B cell (primary cell): ENCODE results near the gene TOX2. TPM values are rescaled to one million over a fixed set of nuclear protein-coding genes. Genes with fewer than 3 reads are reported as not detected.

Experiments used
- ATAC-seq: fragments of 200-7000 bp; cut with Tn5 transposase; one replicate; pipeline ENCODE4 v1.10.0; 2021; ENCODE audit warnings: low read depth, mild to moderate bottlenecking, moderate number of reproducible peaks, moderate library complexity
- CTCF ChIA-PET: fragments of 350-600 bp; sonication (Branson Sonifier 250); formaldehyde crosslinking; loops from one replicate; lab custom pipeline; 2021; ENCODE audit warnings: antibody characterized with exemption, inconsistent platforms; lab: Charles Lee
- POLR2A ChIA-PET: fragments of 350-600 bp; sonication (Branson Sonifier 250); formaldehyde crosslinking; loops from one replicate; lab custom pipeline; 2021; ENCODE audit warnings: antibody characterized with exemption; lab: Charles Lee
- DNase-seq: peaks from one replicate; pipeline ENCODE4 v3.0.0; 2013
- H2AFZ ChIP-seq: 2 replicates; pipeline ENCODE4 v1.6.1; 2012; ENCODE audit warnings: mild to moderate bottlenecking, low read depth, low read length; ENCODE audit not compliant: insufficient read depth, poor library complexity, severe bottlenecking
- H3K27ac ChIP-seq, 2 donors: 1 replicate in 1 of 2; 2 replicates in 1 of 2; pipeline ENCODE4 v1.5.1; 2012 to 2013; ENCODE audit warnings: low read length in 2 of 2, mild to moderate bottlenecking in 2 of 2, moderate library complexity in 1 of 2
- H3K27me3 ChIP-seq, 4 experiments: fragments of 200-600 bp in 1 of 4; sonication (generic) in 1 of 4; replicated peaks in 1 of 4; 1 replicate in 2 of 4; 2 replicates in 2 of 4; pipeline versions ENCODE4 v1.6.1 to v1.7.0; 2013 to 2016; ENCODE audit warnings: low read length in 3 of 4, mild to moderate bottlenecking in 2 of 4, mixed read lengths in 1 of 4, moderate library complexity in 1 of 4; ENCODE audit not compliant: insufficient read depth in 4 of 4, control insufficient read depth in 3 of 4; ENCODE audit errors: control extremely low read depth in 1 of 4
- H3K36me3 ChIP-seq, 2 experiments: replicated peaks in 1 of 2; 1 replicate in 1 of 2; 2 replicates in 1 of 2; pipeline versions ENCODE4 v1.6.1 to v1.7.1; 2013; ENCODE audit warnings: low read length in 1 of 2; ENCODE audit not compliant: insufficient read depth in 2 of 2, control insufficient read depth in 1 of 2; ENCODE audit errors: control extremely low read depth in 1 of 2, extremely low read depth in 1 of 2
- H3K4me1 ChIP-seq, 2 donors: fragments of 200-600 bp in 1 of 2; sonication (generic) in 1 of 2; 1 replicate in 1 of 2; 2 replicates in 1 of 2; pipeline versions ENCODE4 v1.5.1 to v1.6.1; 2013 to 2017; ENCODE audit warnings: low read length in 2 of 2; ENCODE audit not compliant: control insufficient read depth in 2 of 2, insufficient read depth in 2 of 2
- H3K4me2 ChIP-seq: replicated peaks from 2 replicates; pipeline ENCODE3; 2012; ENCODE audit warnings: mild to moderate bottlenecking, low read depth, low read length; ENCODE audit not compliant: poor library complexity, severe bottlenecking
- H3K4me3 ChIP-seq, 5 experiments: fragments of 200-600 bp in 1 of 5; sonication (generic) in 1 of 5; 1 replicate in 3 of 5; 2 replicates in 2 of 5; pipeline versions ENCODE4 v1.5.1 to v1.7.0; 2011 to 2016; ENCODE audit warnings: low read length in 4 of 5, mild to moderate bottlenecking in 4 of 5, low read depth in 2 of 5, control low read depth in 1 of 5, moderate library complexity in 1 of 5; ENCODE audit not compliant: insufficient read depth in 1 of 5; ENCODE audit errors: control extremely low read depth in 1 of 5, extremely low read depth in 1 of 5
- H3K79me2 ChIP-seq: fragments of 200-600 bp; sonication (generic); one replicate; pipeline ENCODE4 v1.6.0; 2016; ENCODE audit warnings: low read length; ENCODE audit not compliant: control insufficient read depth, insufficient read depth
- H3K9ac ChIP-seq: fragments of 200-600 bp; sonication (generic); 2 replicates; pipeline ENCODE4 v1.6.1; 2017; ENCODE audit warnings: mild to moderate bottlenecking, low read length, moderate library complexity
- H3K9me3 ChIP-seq, 3 donors: one replicate each; pipeline versions ENCODE4 v1.6.1 to v1.7.1; 2013; ENCODE audit warnings: low read length in 2 of 3; ENCODE audit not compliant: control insufficient read depth in 2 of 3, insufficient read depth in 1 of 3; ENCODE audit errors: control extremely low read depth in 1 of 3
- H4K20me1 ChIP-seq: 2 replicates; pipeline ENCODE4 v1.6.0; 2012; ENCODE audit warnings: mild to moderate bottlenecking, low read length; ENCODE audit not compliant: insufficient read depth, control insufficient read depth, poor library complexity, severe bottlenecking
- H3K27ac Mint-ChIP-seq: one replicate; pipeline ENCODE4 v1.8.0; 2021; ENCODE audit warnings: mixed read lengths
- H3K27me3 Mint-ChIP-seq: one replicate; pipeline ENCODE4 v1.8.0; 2021; ENCODE audit warnings: mixed read lengths
- H3K4me1 Mint-ChIP-seq: one replicate; pipeline ENCODE4 v1.8.0; 2021; ENCODE audit warnings: mixed read lengths
- H3K4me3 Mint-ChIP-seq: one replicate; pipeline ENCODE4 v1.8.0; 2021; ENCODE audit warnings: mixed read lengths
- H3K9me3 Mint-ChIP-seq: one replicate; pipeline ENCODE4 v1.8.0; 2022; ENCODE audit warnings: mixed read lengths; ENCODE audit not compliant: insufficient read depth
- CTCF ChIP-seq: fragments of 200-600 bp; IDR thresholded peaks from one replicate; pipeline ENCODE4 v1.8.0; 2022; ENCODE audit warnings: antibody characterized with exemption, mild to moderate bottlenecking
- EZH2 ChIP-seq: IDR thresholded peaks from 2 replicates; pipeline ENCODE4 v1.6.1; 2012; ENCODE audit warnings: borderline replicate concordance, low read depth, mild to moderate bottlenecking, moderate library complexity, low read length; ENCODE audit not compliant: insufficient read depth, poor library complexity, severe bottlenecking
- WGBS: methylation state at CpG from one replicate; pipeline ENCODE4 v1.1.5; 2013; ENCODE audit warnings: missing lambda C conversion rate; ENCODE audit not compliant: insufficient coverage; 5-methylcytosine and 5-hydroxymethylcytosine counted together
- intact Hi-C: fragments of 100-400 bp; cut with micrococcal nuclease; formaldehyde crosslinking; loops from one replicate; pipeline ENCODE4 v1.10.0; 2022
- polyA plus RNA-seq: library from polyadenylated mRNA; depleted of rRNA; stranded (reverse); fragments of >200 nt; gene quantifications from 2 replicates; pipeline ENCODE4 v1.2.3, GENCODE V29; 2012
- total RNA-seq, 2 donors: library from RNA; stranded (reverse); fragments of 120-200 nt in 1 of 2; gene quantifications; 1 replicate in 1 of 2; 2 replicates in 1 of 2; pipeline versions ENCODE4 v1.2.3 to v1.2.4, GENCODE V29; 2013 to 2022

The TOX2 gene
- total and polyA plus RNA-seq, 2 donors (not counting 1 experiment from before 2014, with no cell fraction given): 1.2 to 4.1 TPM

- no peaks in the 10 kb centered on the region for H3K4me1 Mint-ChIP-seq
- ChIA-PET POLR2A (no interaction called here), CTCF (no interaction called here)
- no peaks in the 10 kb centered on the region for H3K36me3 ChIP-seq
- H2AFZ ChIP-seq: no peak overlapping the region
- H3K9ac ChIP-seq: no peak overlapping the region
- H3K4me2 ChIP-seq: no peak overlapping the region
- H3K27ac Mint-ChIP-seq: no peak overlapping the region
- ATAC-seq (no peak), DNase-seq (no peak)
- TF ChIP-seq CTCF (no peak), EZH2 (no peak)
- whole genome bisulfite sequencing: no CpG with 5 or more reads among the region's 7 CpGs
- H3K4me3 ChIP-seq: no peak overlapping the region
- peaks cover 0 to 11% (median 5%) of the 10 kb centered on the region in 4 experiments for H3K27me3 ChIP-seq
- H3K27me3 Mint-ChIP-seq: peaks cover 58% of the 10 kb centered on the region
- intact Hi-C loops: no loop called here
- H4K20me1 ChIP-seq: no peaks in the 10 kb centered on the region
- H3K9me3 ChIP-seq: peaks cover 0 to 4% (median 0%) of the 10 kb centered on the region in 3 donors
- no peak overlapping the region for H3K27ac ChIP-seq
- peaks cover 9% of the 10 kb centered on the region for H3K9me3 Mint-ChIP-seq
- H3K4me3 Mint-ChIP-seq: no peak overlapping the region
- no peaks in the 10 kb centered on the region for H3K4me1 ChIP-seq
- no peaks in the 10 kb centered on the region for H3K79me2 ChIP-seq
Observed at GRCh38 chr20:44099832-44100231, 185.2 kb downstream of the TOX2 start.

- no peak overlapping the region for H3K4me2 ChIP-seq
- no peak for TF ChIP-seq EZH2
- CTCF ChIA-PET: interaction anchor here (1.2 kb wide), 1 partner anchor 14 kb away, joined by 5 read pairs; no protein-coding TSS in a partner anchor
- ATAC-seq (no peak), DNase-seq (no peak)
- no peak overlapping the region for H3K9ac ChIP-seq
- H3K36me3 ChIP-seq: no peaks in the 10 kb centered on the region
- H3K27me3 Mint-ChIP-seq: peaks cover 66% of the 10 kb centered on the region
- no peak overlapping the region for H3K4me3 Mint-ChIP-seq
- H2AFZ ChIP-seq: no peak overlapping the region
- H3K27ac Mint-ChIP-seq: no peak overlapping the region
- intact Hi-C loops: no loop called here
- no peaks in the 10 kb centered on the region for H4K20me1 ChIP-seq
- no peaks in the 10 kb centered on the region for H3K79me2 ChIP-seq
- H3K9me3 ChIP-seq: peaks cover 0 to 5% (median 0%) of the 10 kb centered on the region in 3 donors
- H3K27me3 ChIP-seq: peaks cover 0 to 9% (median 4%) of the 10 kb centered on the region in 4 experiments
- H3K9me3 Mint-ChIP-seq: peaks cover 9% of the 10 kb centered on the region
- no peaks in the 10 kb centered on the region for H3K4me1 ChIP-seq
- POLR2A ChIA-PET: no interaction called here
- no CpG with 5 or more reads among the region's 1 CpG for WGBS
- no peak overlapping the region for H3K27ac ChIP-seq
- no peaks in the 10 kb centered on the region for H3K4me1 Mint-ChIP-seq
- no peak overlapping the region for H3K4me3 ChIP-seq
Observed at GRCh38 chr20:44102582-44102981, 187.9 kb downstream of the TOX2 start.
